ENCODE results near the gene HLA-F. TPM values are rescaled to one million over a fixed set of nuclear protein-coding genes. Genes with fewer than 3 reads are reported as not detected.

Gene HLA-F
- total and polyA plus RNA-seq, 9 donors: 16.3 to 61.6 (median 29.6) TPM

GRCh38 chr6:29678114-29678513, 45.1 kb upstream of the HLA-F start:
- DNase-seq: no peak
- Histone ChIP-seq H3K27ac (no peak overlapping the region), H3K4me3 (no peak overlapping the region), H3K4me1 (ENCODE audit: insufficient read depth) (no peaks in the 10 kb centered on the region), H3K27me3 (no peaks in the 10 kb centered on the region), H3K36me3 (no peaks in the 10 kb centered on the region), H3K9me3 (no peaks in the 10 kb centered on the region)
- 77 to 84% (median 81%) methylated on average over 5 of the region's 5 CpGs for WGBS, 3 donors
- intact Hi-C loops (cut with DNase I): no loop called here
- TF ChIP-seq CTCF (IDR thresholded peaks at IDR 0.05) (no peak), EP300 (IDR thresholded peaks at IDR 0.05) (no peak), POLR2A (IDR thresholded peaks at IDR 0.05) (no peak)

GRCh38 chr6:29679962-29680361, 43.3 kb upstream of the HLA-F start:
- H3K27me3 ChIP-seq: no peaks in the 10 kb centered on the region
- no peak overlapping the region for H3K27ac ChIP-seq
- DNase-seq: no peak
- no peaks in the 10 kb centered on the region for H3K4me1 ChIP-seq (ENCODE audit: insufficient read depth)
- H3K4me3 ChIP-seq: no peak overlapping the region
- H3K9me3 ChIP-seq: no peaks in the 10 kb centered on the region
- intact Hi-C loops (cut with DNase I): no loop called here
- 56 to 68% (median 58%) methylated on average over 13 of the region's 13 CpGs for WGBS, 3 donors
- no peaks in the 10 kb centered on the region for H3K36me3 ChIP-seq
- TF ChIP-seq POLR2A (IDR thresholded peaks at IDR 0.05) (no peak), EP300 (IDR thresholded peaks at IDR 0.05) (no peak), CTCF (IDR thresholded peaks at IDR 0.05) (no peak)

- Histone ChIP-seq H3K27ac (no peak overlapping the region), H3K27me3 (no peaks in the 10 kb centered on the region), H3K4me3 (no peak overlapping the region), H3K36me3 (no peaks in the 10 kb centered on the region), H3K4me1 (ENCODE audit: insufficient read depth) (no peaks in the 10 kb centered on the region), H3K9me3 (no peaks in the 10 kb centered on the region)
- TF ChIP-seq EP300 (IDR thresholded peaks at IDR 0.05) (no peak), POLR2A (IDR thresholded peaks at IDR 0.05) (no peak), CTCF (IDR thresholded peaks at IDR 0.05) (no peak)
- WGBS, 3 donors: 51 to 93% (median 65%) methylated on average over 21 to 24 of the region's 24 CpGs
- no peak for DNase-seq
- intact Hi-C loops (cut with DNase I): no loop called here
Observed at GRCh38 chr6:29680416-29680815, 42.8 kb upstream of the HLA-F start.

- Histone ChIP-seq H3K27me3 (no peaks in the 10 kb centered on the region), H3K4me3 (no peak within 1 kb of the TSS), H3K9me3 (no peaks in the 10 kb centered on the region), H3K36me3 (no peaks in the 10 kb centered on the region), H3K27ac (no peak within 1 kb of the TSS), H3K4me1 (ENCODE audit: insufficient read depth) (no peaks in the 10 kb centered on the region)
- TF ChIP-seq CTCF (IDR thresholded peaks at IDR 0.05) (no peak), POLR2A (IDR thresholded peaks at IDR 0.05) (no peak), EP300 (IDR thresholded peaks at IDR 0.05) (no peak)
- intact Hi-C loops (cut with DNase I): no loop called here
- WGBS, 3 donors: 35 to 83% (median 53%) methylated on average over 31 of the region's 31 CpGs
- no peak for DNase-seq
Observed at GRCh38 chr6:29680904-29681303, 42.3 kb upstream of the HLA-F start, which contains the start of gene ZFP57. Gene ZFP57 (minus strand): TSS chr6:29681152. CDS start chr6:29677003, 4,149 bp downstream.
